ENCODE measurements around the gene R3HCC1L.

DNA sequence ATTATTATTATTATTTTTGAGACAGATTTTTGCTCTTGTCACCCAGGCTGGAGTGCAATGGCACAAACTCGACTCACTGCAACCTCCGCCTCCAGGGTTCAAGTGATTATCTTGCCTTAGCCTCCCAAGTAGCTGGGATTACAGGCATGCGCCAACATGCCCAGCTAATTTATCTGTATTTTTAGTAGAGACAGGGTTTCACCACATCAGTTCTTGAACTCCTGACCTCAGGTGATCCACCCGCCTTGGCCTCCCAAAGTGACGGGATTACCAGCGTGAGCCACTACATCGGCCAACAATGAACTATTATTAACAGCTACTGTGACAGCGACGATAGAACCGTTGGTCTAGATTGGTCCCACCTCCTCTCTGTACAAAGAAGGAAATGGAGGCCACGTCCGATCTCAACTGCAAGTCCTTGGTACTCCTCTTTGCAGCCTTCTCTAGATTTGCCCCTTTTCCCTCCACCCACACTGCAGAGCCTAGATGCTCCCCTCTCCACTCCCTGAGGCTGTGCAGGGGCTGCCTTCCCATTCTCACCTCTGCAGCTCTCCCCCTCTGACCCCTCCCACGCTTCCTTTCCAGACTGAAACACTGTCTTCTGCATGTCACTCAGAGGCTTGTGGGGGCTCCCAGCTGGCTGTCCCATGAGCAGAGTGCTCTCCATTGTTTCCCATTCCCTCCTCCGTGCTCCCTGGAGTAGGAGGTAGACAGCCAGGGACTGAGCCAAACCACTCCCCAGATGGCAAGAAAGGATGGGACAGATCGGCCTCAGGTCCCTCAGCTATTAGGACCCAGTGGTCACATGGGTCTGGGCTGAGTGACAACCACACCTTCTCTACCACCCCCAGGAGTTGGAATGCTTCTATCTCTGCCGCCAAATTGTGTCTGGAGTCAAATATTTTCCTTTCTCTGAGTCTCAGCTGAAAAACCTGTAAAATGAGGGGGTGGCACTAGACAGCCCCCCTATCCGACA lies 131.2 kb downstream of the R3HCC1L start:
- TF ChIP-seq, protein P1, sequence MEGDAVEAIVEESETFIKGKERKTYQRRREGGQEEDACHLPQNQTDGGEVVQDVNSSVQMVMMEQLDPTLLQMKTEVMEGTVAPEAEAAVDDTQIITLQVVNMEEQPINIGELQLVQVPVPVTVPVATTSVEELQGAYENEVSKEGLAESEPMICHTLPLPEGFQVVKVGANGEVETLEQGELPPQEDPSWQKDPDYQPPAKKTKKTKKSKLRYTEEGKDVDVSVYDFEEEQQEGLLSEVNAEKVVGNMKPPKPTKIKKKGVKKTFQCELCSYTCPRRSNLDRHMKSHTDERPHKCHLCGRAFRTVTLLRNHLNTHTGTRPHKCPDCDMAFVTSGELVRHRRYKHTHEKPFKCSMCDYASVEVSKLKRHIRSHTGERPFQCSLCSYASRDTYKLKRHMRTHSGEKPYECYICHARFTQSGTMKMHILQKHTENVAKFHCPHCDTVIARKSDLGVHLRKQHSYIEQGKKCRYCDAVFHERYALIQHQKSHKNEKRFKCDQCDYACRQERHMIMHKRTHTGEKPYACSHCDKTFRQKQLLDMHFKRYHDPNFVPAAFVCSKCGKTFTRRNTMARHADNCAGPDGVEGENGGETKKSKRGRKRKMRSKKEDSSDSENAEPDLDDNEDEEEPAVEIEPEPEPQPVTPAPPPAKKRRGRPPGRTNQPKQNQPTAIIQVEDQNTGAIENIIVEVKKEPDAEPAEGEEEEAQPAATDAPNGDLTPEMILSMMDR (IDR thresholded peaks at IDR 0.05), result no peak
- TF ChIP-seq EZH2 (IDR thresholded peaks at IDR 0.05; ENCODE audit: borderline replicate concordance, insufficient read depth, low read depth, low read length, poor library complexity, severe bottlenecking), result no peak
